ENCODE data around the gene TWNK. TPM values are rescaled to one million over a fixed set of nuclear protein-coding genes. Genes with fewer than 3 reads are reported as not detected.

TWNK gene
- total RNA-seq, 2 donors from 2014 or later: 1.8 to 2.3 TPM

DNA sequence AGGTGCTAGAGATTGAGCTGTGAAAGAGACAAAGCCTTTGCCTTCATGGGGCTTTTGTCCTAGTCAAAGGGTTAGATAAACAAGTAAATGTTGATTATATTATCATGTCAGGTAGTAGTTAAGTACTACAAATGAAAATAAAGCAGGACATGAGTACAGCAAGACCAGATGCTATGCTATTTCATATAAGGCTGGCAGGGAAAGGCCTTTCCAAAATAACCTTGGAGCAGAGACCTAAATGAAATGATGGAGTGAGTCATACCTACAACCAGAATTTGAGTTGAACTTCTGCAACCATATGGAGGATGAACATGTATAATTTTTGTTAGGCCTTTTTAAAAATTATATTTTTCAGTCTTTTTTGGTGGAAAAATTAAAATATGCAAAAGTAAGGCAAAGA lies 41.6 kb upstream of the TWNK start:
- intact Hi-C loops (cut with DNase I): no loop called here
- ATAC-seq (no peak), DNase-seq (no peak)

DNA sequence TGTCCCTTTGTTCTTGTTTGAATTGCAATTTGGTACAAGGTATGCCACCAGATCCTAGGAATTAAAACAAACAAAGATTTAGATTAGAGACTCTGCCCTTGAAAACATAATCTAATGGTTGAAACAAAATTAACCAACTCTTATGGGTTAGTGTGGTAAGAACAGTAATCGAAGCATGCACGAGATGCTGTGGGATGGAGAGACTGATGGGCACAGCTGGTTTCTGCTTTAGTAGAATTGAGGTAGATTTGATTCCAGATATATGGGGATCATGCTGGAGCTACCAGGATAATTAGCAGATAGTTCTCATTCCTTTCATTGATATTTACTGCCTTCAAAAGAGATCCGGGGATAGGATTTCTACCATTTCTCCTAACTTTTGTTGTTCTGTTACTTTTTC lies 38.4 kb upstream of the TWNK start:
- Histone ChIP-seq H3K36me3 (replicated peaks in 1 of 2; ENCODE audit: insufficient read depth in 1 of 2, low read depth in 2 of 2) (peaks cover 13 to 41% of the 10 kb centered on the region in 2 donors), H3K27ac (no peak overlapping the region), H3K4me1 (no peaks in the 10 kb centered on the region), H3K27me3 (no peaks in the 10 kb centered on the region), H3K9me3 (no peaks in the 10 kb centered on the region), H3K4me3 (no peak overlapping the region)
- 84 to 86% methylated on average over 3 of the region's 3 CpGs for WGBS, 2 donors
- TF ChIP-seq, protein P1, sequence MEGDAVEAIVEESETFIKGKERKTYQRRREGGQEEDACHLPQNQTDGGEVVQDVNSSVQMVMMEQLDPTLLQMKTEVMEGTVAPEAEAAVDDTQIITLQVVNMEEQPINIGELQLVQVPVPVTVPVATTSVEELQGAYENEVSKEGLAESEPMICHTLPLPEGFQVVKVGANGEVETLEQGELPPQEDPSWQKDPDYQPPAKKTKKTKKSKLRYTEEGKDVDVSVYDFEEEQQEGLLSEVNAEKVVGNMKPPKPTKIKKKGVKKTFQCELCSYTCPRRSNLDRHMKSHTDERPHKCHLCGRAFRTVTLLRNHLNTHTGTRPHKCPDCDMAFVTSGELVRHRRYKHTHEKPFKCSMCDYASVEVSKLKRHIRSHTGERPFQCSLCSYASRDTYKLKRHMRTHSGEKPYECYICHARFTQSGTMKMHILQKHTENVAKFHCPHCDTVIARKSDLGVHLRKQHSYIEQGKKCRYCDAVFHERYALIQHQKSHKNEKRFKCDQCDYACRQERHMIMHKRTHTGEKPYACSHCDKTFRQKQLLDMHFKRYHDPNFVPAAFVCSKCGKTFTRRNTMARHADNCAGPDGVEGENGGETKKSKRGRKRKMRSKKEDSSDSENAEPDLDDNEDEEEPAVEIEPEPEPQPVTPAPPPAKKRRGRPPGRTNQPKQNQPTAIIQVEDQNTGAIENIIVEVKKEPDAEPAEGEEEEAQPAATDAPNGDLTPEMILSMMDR (IDR thresholded peaks at IDR 0.05): no peak
- no peak for TF ChIP-seq POLR2A (IDR thresholded peaks at IDR 0.05)
- DNase-seq (no peak), ATAC-seq (no peak)
- intact Hi-C loops (cut with DNase I): no loop called here

More for the DNA sequence above, 41.6 kb upstream of the TWNK start:
- no peak overlapping the region for H3K4me3 ChIP-seq
- H3K9me3 ChIP-seq: no peaks in the 10 kb centered on the region
- H3K27ac ChIP-seq: no peak overlapping the region
- H3K27me3 ChIP-seq: no peaks in the 10 kb centered on the region
- TF ChIP-seq, protein P1 (IDR thresholded peaks at IDR 0.05): no peak
- no peak for TF ChIP-seq POLR2A (IDR thresholded peaks at IDR 0.05)
- H3K36me3 ChIP-seq (replicated peaks in 1 of 2; ENCODE audit: insufficient read depth in 1 of 2, low read depth in 2 of 2): peaks cover 6 to 41% of the 10 kb centered on the region in 2 donors
- H3K4me1 ChIP-seq: no peaks in the 10 kb centered on the region

DNA sequence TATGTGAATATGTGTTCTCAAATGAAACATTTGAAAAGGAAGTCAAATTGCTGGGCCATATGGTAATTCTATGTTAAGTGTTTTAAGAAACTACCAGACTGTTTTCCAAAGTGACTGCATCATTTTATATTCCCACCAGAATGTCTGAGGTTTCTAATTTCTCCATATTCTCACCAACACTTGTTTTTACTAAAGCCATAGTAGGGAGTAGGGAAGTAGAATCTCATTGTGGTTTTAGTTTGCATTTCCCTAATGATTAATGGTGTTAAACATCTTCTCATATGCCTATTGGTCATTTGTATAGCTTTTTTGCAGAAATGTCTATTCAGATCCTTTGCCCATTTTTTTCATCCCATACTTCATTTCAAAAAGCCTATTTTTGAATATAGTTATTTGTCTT lies 27.1 kb upstream of the TWNK start:
- Histone ChIP-seq H3K4me3 (no peak overlapping the region), H3K36me3 (replicated peaks in 1 of 2; ENCODE audit: insufficient read depth in 1 of 2, low read depth in 2 of 2) (peaks cover 0 to 12% of the 10 kb centered on the region in 2 donors), H3K27me3 (no peaks in the 10 kb centered on the region), H3K4me1 (no peaks in the 10 kb centered on the region), H3K9me3 (no peaks in the 10 kb centered on the region), H3K27ac (no peak overlapping the region)
- intact Hi-C loops (cut with DNase I): no loop called here
- ATAC-seq: no peak
- TF ChIP-seq, protein P1 (IDR thresholded peaks at IDR 0.05): no peak
- TF ChIP-seq POLR2A (IDR thresholded peaks at IDR 0.05): no peak
- DNase-seq: no peak

DNA sequence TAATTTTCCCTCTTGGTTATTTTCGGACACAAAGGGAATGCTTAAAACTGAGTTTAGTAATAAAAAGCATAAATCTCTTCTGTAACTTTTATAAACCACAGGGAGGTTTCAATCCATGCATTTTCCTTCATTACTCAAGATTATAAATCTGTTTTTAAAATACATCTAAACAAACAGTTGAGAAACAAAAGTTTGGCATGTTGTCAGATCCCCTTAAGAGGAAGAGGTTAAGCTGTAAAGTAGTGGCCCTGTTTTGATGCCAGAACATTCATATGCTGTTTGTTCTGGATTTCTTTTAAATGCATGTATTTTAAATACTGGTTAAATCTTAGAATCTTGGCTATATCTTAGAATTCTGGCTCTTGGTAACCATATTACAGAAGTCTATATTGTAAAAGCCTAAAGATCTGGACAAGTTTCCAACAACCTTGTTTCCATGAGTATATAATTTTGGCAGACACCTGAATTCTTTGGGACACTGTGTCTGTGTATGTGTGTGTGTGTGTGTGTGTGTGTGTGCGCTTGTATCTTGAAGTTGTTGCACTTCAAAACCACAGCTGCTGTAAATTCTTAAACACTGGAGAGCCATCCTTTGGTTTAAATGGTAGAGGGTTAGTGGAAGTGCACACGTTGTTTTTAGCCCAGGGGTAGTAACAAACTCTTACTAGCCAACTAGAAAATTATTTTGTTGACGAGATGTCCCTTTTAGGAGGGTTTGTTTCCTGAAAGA lies 24.8 kb upstream of the TWNK start:
- H3K27me3 ChIP-seq: no peaks in the 10 kb centered on the region
- no peak overlapping the region for H3K27ac ChIP-seq
- TF ChIP-seq POLR2A (IDR thresholded peaks at IDR 0.05): no peak
- TF ChIP-seq, protein P1 (IDR thresholded peaks at IDR 0.05): no peak
- ATAC-seq (no peak), DNase-seq (no peak)
- intact Hi-C loops (cut with DNase I): no loop called here
- H3K4me3 ChIP-seq: no peak overlapping the region
- peaks cover 0 to 8% of the 10 kb centered on the region in 2 donors for H3K36me3 ChIP-seq (replicated peaks in 1 of 2; ENCODE audit: insufficient read depth in 1 of 2, low read depth in 2 of 2)
- H3K9me3 ChIP-seq: no peaks in the 10 kb centered on the region
- 79 to 81% methylated on average over 4 of the region's 4 CpGs for WGBS, 2 donors
- H3K4me1 ChIP-seq: peaks cover 7% of the 10 kb centered on the region

DNA sequence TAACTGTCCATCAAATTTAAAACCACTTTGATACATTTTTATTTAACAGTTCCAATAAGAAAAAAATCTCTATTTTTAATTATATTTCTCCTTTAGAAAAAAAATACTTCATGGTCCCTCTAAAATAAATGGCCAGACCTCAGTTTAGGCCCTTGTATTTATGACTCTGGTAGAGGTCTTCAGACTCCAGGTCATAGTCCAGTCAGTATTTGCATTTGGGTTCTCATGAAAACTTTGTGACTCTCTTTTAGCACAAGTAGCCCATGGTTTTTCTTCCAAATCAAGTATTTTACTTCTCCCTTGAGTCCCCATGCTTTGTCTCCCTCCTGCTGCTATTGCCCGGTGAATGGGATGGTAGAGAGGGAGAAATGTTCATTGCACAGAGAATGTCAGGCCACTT lies 23.5 kb upstream of the TWNK start:
- DNase-seq (no peak), ATAC-seq (no peak)
- Histone ChIP-seq H3K9me3 (no peaks in the 10 kb centered on the region), H3K27me3 (no peaks in the 10 kb centered on the region), H3K4me3 (no peak overlapping the region), H3K4me1 (peaks cover 17% of the 10 kb centered on the region), H3K36me3 (replicated peaks in 1 of 2; ENCODE audit: insufficient read depth in 1 of 2, low read depth in 2 of 2) (peaks cover 0 to 5% of the 10 kb centered on the region in 2 donors), H3K27ac (no peak overlapping the region)
- 95 to 100% methylated on average over 1 of the region's 1 CpG for WGBS, 2 donors
- intact Hi-C loops (cut with DNase I): no loop called here
- TF ChIP-seq POLR2A (IDR thresholded peaks at IDR 0.05): no peak
